Chondrocyte (in vitro differentiated cells): ENCODE measurements around the gene JPH2. TPM values are rescaled to one million over a fixed set of nuclear protein-coding genes. Genes with fewer than 3 reads are reported as not detected.
"Not testable (repeated sequence)": the region's sequence is repeated elsewhere in the genome, so short reads cannot be mapped to it uniquely, and the experiment has no call there.

Experiments
- DNase-seq: peaks from one replicate; pipeline ENCODE4 v3.0.0; 2021; ENCODE audit warnings: mixed read lengths, low spot score
- H3K27ac Mint-ChIP-seq: one replicate; pipeline ENCODE4 v1.8.0; 2021; ENCODE audit warnings: mild to moderate bottlenecking, moderate library complexity, mixed read lengths; ENCODE audit not compliant: unreplicated experiment
- H3K27me3 Mint-ChIP-seq: 2 replicates; pipeline ENCODE4 v1.8.0; 2021; ENCODE audit warnings: low read depth, mixed read lengths
- H3K36me3 Mint-ChIP-seq: 2 replicates; pipeline ENCODE4 v1.8.0; 2021; ENCODE audit warnings: low read depth, mixed read lengths
- H3K4me1 Mint-ChIP-seq: 2 replicates; pipeline ENCODE4 v1.8.0; 2021; ENCODE audit warnings: low read depth, mild to moderate bottlenecking, mixed read lengths
- H3K4me3 Mint-ChIP-seq: one replicate; pipeline ENCODE4 v1.8.0; 2021; ENCODE audit warnings: mild to moderate bottlenecking, moderate library complexity, mixed read lengths; ENCODE audit not compliant: unreplicated experiment
- H3K9me3 Mint-ChIP-seq: 2 replicates; pipeline ENCODE4 v1.8.0; 2021; ENCODE audit warnings: low read depth, mixed read lengths
- total RNA-seq: library from RNA; stranded (reverse); gene quantifications from 3 replicates; pipeline ENCODE4 v1.2.1, GENCODE V29; 2021
- TF ChIP-seq, protein P1 (sequence below): fragments of 200-600 bp; sonication (generic); IDR thresholded peaks from 2 replicates; pipeline ENCODE4 v1.5.0; 2021; ENCODE audit warnings: antibody characterized with exemption, mild to moderate bottlenecking, moderate library complexity

JPH2 gene
- total RNA-seq, 1 donor from 2014 or later, result 75.9 TPM

DNA sequence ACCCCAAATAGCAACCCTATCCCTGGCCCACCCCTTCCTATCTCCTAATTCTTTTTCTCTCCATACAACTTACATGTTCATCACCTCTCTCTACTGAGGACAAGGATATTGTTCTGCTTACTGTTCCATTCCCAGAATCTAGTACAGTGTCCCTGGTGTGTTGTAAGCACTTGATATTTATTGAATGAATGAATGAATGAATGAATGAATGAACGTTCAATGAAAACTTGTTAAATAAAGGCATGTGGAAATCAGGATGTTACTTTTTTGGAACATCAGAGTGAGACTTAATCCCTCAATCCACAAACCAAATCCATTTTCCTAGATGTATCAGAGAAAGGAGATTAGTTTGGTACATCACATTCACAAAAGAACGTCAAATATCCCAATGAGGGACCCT, 6.8 kb upstream of the JPH2 start:
- Mint-ChIP-seq H3K36me3 (peaks cover 13% of the 10 kb centered on the region), H3K4me3 (no peak overlapping the region), H3K9me3 (no peaks in the 10 kb centered on the region), H3K27me3 (no peaks in the 10 kb centered on the region), H3K27ac (no peak overlapping the region), H3K4me1 (peaks cover 9% of the 10 kb centered on the region)
- DNase-seq, result no peak
- TF ChIP-seq, protein P1, sequence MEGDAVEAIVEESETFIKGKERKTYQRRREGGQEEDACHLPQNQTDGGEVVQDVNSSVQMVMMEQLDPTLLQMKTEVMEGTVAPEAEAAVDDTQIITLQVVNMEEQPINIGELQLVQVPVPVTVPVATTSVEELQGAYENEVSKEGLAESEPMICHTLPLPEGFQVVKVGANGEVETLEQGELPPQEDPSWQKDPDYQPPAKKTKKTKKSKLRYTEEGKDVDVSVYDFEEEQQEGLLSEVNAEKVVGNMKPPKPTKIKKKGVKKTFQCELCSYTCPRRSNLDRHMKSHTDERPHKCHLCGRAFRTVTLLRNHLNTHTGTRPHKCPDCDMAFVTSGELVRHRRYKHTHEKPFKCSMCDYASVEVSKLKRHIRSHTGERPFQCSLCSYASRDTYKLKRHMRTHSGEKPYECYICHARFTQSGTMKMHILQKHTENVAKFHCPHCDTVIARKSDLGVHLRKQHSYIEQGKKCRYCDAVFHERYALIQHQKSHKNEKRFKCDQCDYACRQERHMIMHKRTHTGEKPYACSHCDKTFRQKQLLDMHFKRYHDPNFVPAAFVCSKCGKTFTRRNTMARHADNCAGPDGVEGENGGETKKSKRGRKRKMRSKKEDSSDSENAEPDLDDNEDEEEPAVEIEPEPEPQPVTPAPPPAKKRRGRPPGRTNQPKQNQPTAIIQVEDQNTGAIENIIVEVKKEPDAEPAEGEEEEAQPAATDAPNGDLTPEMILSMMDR, result no peak

DNA sequence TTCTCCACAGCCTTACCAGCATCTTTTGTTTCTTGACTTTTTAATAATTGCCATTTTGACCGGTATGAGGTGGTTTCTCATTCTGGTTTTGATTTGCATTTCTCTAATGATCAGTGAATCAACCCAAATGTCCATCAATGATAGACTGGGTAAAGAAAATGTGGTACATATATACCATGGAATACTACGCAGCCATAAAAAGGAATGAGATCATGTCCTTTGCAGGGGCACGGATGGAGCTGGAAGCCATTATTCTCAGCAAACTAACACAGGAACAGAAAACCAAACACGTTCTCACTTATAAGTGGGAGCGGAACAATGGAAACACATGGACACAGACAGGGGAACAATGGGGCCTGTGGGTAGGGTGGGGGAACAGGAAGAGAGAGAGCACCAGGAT, 4.7 kb upstream of the JPH2 start:
- not testable (repeated sequence) for DNase-seq, H3K9me3 Mint-ChIP-seq, H3K4me3 Mint-ChIP-seq, H3K27me3 Mint-ChIP-seq, H3K27ac Mint-ChIP-seq, H3K36me3 Mint-ChIP-seq
- peaks cover 27% of the 10 kb centered on the region for H3K4me1 Mint-ChIP-seq

DNA sequence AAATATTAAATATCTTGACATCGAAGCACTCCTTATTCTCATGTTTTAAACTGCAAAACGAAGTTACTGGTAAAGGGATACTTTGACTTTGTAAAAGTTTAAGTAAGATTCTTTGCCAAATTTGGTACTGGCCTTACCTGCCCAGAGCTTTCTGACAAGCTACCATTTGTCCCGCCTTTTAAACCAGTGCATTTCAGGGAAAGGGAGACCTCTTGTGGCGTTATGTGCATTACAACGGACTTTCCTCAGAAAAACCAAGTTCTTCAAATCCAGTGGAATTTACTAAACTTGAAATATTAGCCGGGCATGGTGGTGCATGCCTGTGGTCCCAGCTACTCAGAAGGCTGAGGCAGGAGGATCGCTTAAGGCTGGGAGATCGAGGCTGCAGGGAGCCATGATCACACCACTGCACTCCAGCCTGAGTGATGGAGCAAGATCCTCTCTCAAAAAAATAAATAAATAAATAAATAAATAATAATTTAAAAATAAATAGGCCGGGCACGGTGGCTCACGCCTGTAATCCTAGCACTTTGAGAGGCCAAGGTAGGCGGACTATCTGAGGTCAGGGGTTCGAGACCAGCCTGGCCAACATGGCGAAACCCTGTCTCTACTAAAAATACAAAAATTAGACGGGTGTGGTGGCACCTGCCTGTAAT, 3.3 kb upstream of the JPH2 start:
- DNase-seq, H3K27ac Mint-ChIP-seq, H3K4me3 Mint-ChIP-seq, H3K36me3 Mint-ChIP-seq, H3K9me3 Mint-ChIP-seq, H3K27me3 Mint-ChIP-seq: not testable (repeated sequence)
- H3K4me1 Mint-ChIP-seq, result peaks cover 40% of the 10 kb centered on the region
- TF ChIP-seq, protein P1, result peak; percentile 94

DNA sequence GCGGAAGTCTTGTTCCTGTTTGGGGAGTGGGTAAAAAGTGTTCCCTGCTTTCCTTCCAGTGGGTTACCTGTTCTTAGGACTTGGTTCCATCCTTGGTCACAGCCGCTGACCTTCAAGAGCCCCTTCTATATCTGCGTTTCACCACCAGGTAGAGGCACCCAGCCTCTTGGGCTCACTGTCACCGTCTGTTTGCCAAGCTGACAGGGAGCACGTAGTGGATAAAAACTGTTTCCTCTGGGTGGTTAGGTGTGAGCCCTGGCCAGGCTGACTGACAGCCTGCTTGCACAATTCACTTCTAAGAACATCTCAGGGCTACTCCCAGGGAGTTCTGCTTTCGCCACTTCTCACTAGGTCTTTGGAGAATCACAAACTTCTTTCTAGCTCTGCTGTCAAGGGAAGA, 1.8 kb upstream of the JPH2 start:
- no peaks in the 10 kb centered on the region for H3K9me3 Mint-ChIP-seq
- no peaks in the 10 kb centered on the region for H3K27me3 Mint-ChIP-seq
- DNase-seq, result no peak
- TF ChIP-seq, protein P1, result no peak
- peaks cover 3% of the 10 kb centered on the region for H3K36me3 Mint-ChIP-seq
- H3K27ac Mint-ChIP-seq, result peak overlapping the region; percentile 89
- H3K4me1 Mint-ChIP-seq, result peaks cover 55% of the 10 kb centered on the region
- no peak overlapping the region for H3K4me3 Mint-ChIP-seq

DNA sequence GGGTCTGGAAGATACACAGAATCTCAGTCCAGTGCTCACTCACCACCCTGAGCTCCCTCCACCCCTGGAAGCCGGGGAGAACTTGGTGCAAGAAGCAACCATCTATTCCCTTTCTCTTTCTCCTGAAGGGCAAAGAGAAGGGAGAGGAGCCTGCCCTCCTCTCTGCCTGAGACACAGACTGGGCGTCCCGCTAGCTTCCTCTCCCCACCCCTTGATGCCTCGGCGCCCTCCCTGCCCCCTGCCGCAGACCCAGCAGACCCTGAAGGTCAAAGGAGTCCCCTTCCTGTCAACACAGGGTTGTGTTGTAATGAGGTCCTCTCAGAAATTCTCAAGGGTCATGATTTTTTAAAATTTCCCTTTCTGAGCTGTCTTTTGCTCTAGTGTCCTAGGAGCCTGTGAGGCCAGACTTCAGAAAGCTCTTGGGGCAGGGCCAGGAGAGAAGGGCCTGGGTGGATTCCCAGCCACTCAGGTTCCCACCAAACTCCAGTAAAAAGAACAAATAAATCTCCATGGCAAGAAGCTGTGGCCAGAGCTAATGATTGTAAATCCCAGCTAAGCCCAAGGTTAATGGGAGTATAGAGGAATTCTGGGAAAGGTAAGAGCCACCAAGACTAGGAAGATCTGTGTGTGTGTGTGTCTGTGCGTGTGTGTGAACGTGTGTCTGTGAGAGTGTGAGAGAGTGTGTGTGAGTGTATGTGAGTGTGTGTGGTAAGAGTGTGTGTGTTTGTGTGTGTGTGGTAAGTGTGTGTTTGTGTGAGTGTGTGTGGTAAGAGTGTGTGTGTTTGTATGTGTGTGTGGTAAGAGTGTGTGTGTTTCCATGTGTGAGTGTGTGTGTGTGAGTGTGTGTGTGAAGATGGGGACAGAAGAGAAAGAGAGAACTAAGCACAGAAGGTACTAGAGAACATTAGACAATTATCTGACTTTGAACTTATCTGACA, 1.1 kb upstream of the JPH2 start:
- Mint-ChIP-seq H3K9me3 (no peaks in the 10 kb centered on the region), H3K4me1 (peaks cover 62% of the 10 kb centered on the region), H3K27me3 (no peaks in the 10 kb centered on the region), H3K4me3 (peak overlapping the region; percentile 91), H3K36me3 (peaks cover 3% of the 10 kb centered on the region), H3K27ac (peak overlapping the region; percentile 89)
- TF ChIP-seq, protein P1, result no peak
- no peak for DNase-seq
